Stomach (tissue), 4 donors: ENCODE data around the gene RAPGEF1.

Experiments used
- POLR2A ChIP-seq, 4 donors: fragments of 450-650 bp; IDR thresholded peaks; one replicate each; pipeline ENCODE4 v1.6.1; 2016; ENCODE audit warnings: antibody characterized with exemption in 4 of 4, control low read depth in 2 of 4, mild to moderate bottlenecking in 1 of 4, moderate library complexity in 1 of 4
- TF ChIP-seq, protein P1 (sequence below), 7 experiments: fragments of 450-650 bp in 4 of 7; fragments of 200-600 bp in 3 of 7; sonication (generic) in 3 of 7; IDR thresholded peaks; one replicate each; pipeline ENCODE4 v1.5.1; 2016 to 2019; ENCODE audit warnings: antibody characterized with exemption in 7 of 7, control low read depth in 2 of 7, mild to moderate bottlenecking in 1 of 7

DNA sequence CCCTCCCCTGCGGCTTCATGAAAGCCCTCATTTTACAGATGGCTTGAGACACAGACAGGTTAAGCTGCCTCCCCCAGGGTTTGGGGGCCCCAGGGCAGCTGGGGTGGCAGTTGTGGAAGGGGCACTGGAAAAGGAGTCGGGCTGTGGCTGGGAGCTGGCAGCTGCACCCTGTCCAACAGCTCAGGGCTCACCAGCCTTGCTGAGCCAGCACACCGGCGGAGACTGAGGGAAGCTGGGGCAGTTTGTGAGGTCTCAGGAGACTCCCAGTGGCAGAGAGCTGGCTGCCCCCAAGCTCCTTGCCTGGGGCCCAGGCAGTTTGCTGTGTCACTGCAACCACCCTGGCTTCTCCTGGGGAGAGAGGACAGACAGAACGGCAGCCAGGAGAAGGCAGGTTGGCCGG is 34.8 kb upstream of the RAPGEF1 start:
- TF ChIP-seq, protein P1, sequence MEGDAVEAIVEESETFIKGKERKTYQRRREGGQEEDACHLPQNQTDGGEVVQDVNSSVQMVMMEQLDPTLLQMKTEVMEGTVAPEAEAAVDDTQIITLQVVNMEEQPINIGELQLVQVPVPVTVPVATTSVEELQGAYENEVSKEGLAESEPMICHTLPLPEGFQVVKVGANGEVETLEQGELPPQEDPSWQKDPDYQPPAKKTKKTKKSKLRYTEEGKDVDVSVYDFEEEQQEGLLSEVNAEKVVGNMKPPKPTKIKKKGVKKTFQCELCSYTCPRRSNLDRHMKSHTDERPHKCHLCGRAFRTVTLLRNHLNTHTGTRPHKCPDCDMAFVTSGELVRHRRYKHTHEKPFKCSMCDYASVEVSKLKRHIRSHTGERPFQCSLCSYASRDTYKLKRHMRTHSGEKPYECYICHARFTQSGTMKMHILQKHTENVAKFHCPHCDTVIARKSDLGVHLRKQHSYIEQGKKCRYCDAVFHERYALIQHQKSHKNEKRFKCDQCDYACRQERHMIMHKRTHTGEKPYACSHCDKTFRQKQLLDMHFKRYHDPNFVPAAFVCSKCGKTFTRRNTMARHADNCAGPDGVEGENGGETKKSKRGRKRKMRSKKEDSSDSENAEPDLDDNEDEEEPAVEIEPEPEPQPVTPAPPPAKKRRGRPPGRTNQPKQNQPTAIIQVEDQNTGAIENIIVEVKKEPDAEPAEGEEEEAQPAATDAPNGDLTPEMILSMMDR (IDR thresholded peaks at IDR 0.05), result no peak
- TF ChIP-seq POLR2A (IDR thresholded peaks at IDR 0.05), result no peak
